ENCODE results near the gene IQGAP3.

DNA sequence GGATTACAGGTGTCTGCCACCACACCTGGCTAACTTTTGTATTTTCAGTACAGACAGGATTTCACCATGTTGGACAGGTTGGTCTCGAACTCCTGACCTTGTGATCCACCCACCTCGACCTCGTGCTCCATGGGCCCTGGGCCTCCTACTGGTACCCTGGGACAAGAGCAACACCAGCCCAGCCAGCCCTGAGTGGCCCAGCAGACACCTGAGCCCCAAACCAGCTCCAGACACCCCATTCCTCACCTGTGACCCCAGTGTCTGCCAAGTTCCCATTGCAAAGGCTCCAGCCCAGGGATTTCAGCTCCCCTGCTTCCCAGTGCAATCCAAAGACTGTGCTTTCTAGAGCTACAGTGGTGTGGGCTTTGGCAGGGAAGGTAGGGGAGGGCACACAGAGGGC, 86.4 kb downstream of the IQGAP3 start:
- TF ChIP-seq SMC3 (IDR thresholded peaks at IDR 0.05) (no peak), POLR2A (IDR thresholded peaks at IDR 0.05; ENCODE audit: low read length) (no peak)
- TF ChIP-seq, protein P1, sequence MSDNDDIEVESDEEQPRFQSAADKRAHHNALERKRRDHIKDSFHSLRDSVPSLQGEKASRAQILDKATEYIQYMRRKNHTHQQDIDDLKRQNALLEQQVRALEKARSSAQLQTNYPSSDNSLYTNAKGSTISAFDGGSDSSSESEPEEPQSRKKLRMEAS (IDR thresholded peaks at IDR 0.05) = no peak
- TF ChIP-seq, protein P2, sequence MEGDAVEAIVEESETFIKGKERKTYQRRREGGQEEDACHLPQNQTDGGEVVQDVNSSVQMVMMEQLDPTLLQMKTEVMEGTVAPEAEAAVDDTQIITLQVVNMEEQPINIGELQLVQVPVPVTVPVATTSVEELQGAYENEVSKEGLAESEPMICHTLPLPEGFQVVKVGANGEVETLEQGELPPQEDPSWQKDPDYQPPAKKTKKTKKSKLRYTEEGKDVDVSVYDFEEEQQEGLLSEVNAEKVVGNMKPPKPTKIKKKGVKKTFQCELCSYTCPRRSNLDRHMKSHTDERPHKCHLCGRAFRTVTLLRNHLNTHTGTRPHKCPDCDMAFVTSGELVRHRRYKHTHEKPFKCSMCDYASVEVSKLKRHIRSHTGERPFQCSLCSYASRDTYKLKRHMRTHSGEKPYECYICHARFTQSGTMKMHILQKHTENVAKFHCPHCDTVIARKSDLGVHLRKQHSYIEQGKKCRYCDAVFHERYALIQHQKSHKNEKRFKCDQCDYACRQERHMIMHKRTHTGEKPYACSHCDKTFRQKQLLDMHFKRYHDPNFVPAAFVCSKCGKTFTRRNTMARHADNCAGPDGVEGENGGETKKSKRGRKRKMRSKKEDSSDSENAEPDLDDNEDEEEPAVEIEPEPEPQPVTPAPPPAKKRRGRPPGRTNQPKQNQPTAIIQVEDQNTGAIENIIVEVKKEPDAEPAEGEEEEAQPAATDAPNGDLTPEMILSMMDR (IDR thresholded peaks at IDR 0.05) = no peak
